Left ventricle myocardium superior (tissue), 1 donor: Measurements from ENCODE around the gene COL5A1. TPM values are rescaled to one million over a fixed set of nuclear protein-coding genes. Genes with fewer than 3 reads are reported as not detected.

ENCODE experiments used
- ATAC-seq: fragments of 200-7000 bp; cut with Tn5 transposase; one replicate; pipeline ENCODE4 v1.9.1; 2020; ENCODE audit warnings: mild to moderate bottlenecking, moderate library complexity
- DNase-seq: peaks from one replicate; pipeline ENCODE4 v3.0.0-alpha.2; 2020
- intact Hi-C: fragments of 100-400 bp; cut with micrococcal nuclease; formaldehyde crosslinking; loops from one replicate; pipeline ENCODE4 v1.11.0; 2022
- total RNA-seq: library from RNA; stranded (reverse); fragmentation: NEBNext Ultra II Directional; extraction: Animal tissue kit (Norgen Biotek cat#: 25700); gene quantifications from one replicate; pipeline ENCODE4 v1.2.1, GENCODE V29; 2021
- donor health status: DM: no; HTN: yes; CAD: no; lungs with severe emphysema.

COL5A1 gene
- total RNA-seq, 1 donor from 2014 or later: 14.8 TPM

GRCh38 chr9:134765785-134766184 lies 124.2 kb downstream of the COL5A1 start:
- intact Hi-C loops: no loop called here
- ATAC-seq (no peak), DNase-seq (no peak)

- intact Hi-C loops: no loop called here
- ATAC-seq: no peak
- DNase-seq: no peak
Measured at GRCh38 chr9:134766587-134766986, 125.0 kb downstream of the COL5A1 start.

- intact Hi-C loops: no loop called here
Measured at GRCh38 chr9:134768332-134768708, 126.7 kb downstream of the COL5A1 start.

GRCh38 chr9:134768709-134769351 lies 127.2 kb downstream of the COL5A1 start:
- peak; percentile 73 for DNase-seq

More at GRCh38 chr9:134768332-134768708, 126.7 kb downstream of the COL5A1 start:
- DNase-seq: no peak
- ATAC-seq: peak; percentile 42

GRCh38 chr9:134770972-134771971 lies 129.7 kb downstream of the COL5A1 start:
- intact Hi-C loops: loop anchor here (10.0 kb wide), 1 partner anchor 214 kb away; no protein-coding TSS in a partner anchor
- DNase-seq (peak; percentile 66), ATAC-seq (peak; percentile 14)

More at GRCh38 chr9:134768709-134769351, 127.2 kb downstream of the COL5A1 start:
- intact Hi-C loops: no loop called here
- ATAC-seq: peak; percentile 73

- intact Hi-C loops: loop anchor here (10.0 kb wide), 1 partner anchor 212 kb away; no protein-coding TSS in a partner anchor
Measured at GRCh38 chr9:134772331-134772730, 130.7 kb downstream of the COL5A1 start.

GRCh38 chr9:134773842-134774241 lies 132.2 kb downstream of the COL5A1 start:
- DNase-seq: peak; percentile 84
- intact Hi-C loops: loop anchor here (10.0 kb wide), 1 partner anchor 211 kb away; no protein-coding TSS in a partner anchor
- peak; percentile 90 for ATAC-seq

More at GRCh38 chr9:134772331-134772730, 130.7 kb downstream of the COL5A1 start:
- ATAC-seq (no peak), DNase-seq (no peak)

GRCh38 chr9:134774410-134774809 lies 132.8 kb downstream of the COL5A1 start:
- ATAC-seq: no peak
- intact Hi-C loops: loop anchor here (10.0 kb wide), 1 partner anchor 210 kb away; no protein-coding TSS in a partner anchor
- no peak for DNase-seq

- intact Hi-C loops: loop anchor here (10.0 kb wide), 1 partner anchor 209 kb away; no protein-coding TSS in a partner anchor
- DNase-seq: no peak
- no peak for ATAC-seq
Measured at GRCh38 chr9:134775081-134775951, 133.7 kb downstream of the COL5A1 start.

GRCh38 chr9:134776080-134776796 lies 134.6 kb downstream of the COL5A1 start:
- ATAC-seq (no peak), DNase-seq (no peak)
- intact Hi-C loops: loop anchor here (10.0 kb wide), 1 partner anchor 209 kb away; no protein-coding TSS in a partner anchor

- ATAC-seq: no peak
- no peak for DNase-seq
- intact Hi-C loops: loop anchor here (10.0 kb wide), 1 partner anchor 208 kb away; no protein-coding TSS in a partner anchor
Measured at GRCh38 chr9:134777153-134777552, 135.6 kb downstream of the COL5A1 start.

GRCh38 chr9:134778156-134778555 lies 136.6 kb downstream of the COL5A1 start:
- ATAC-seq: no peak
- intact Hi-C loops: loop anchor here (10.0 kb wide), 1 partner anchor 207 kb away; no protein-coding TSS in a partner anchor
- no peak for DNase-seq

GRCh38 chr9:134778841-134779411 lies 137.3 kb downstream of the COL5A1 start:
- DNase-seq (peak; percentile 81), ATAC-seq (peak; percentile 76)
- intact Hi-C loops: loop anchor here (10.0 kb wide), 1 partner anchor 206 kb away; no protein-coding TSS in a partner anchor

GRCh38 chr9:134779640-134780039 lies 138.0 kb downstream of the COL5A1 start:
- ATAC-seq (no peak), DNase-seq (no peak)
- intact Hi-C loops: loop anchor here (10.0 kb wide), 1 partner anchor 205 kb away; no protein-coding TSS in a partner anchor

- DNase-seq (no peak), ATAC-seq (no peak)
- intact Hi-C loops: no loop called here
Measured at GRCh38 chr9:134781591-134782302, 140.1 kb downstream of the COL5A1 start.

GRCh38 chr9:134782921-134783698 lies 141.5 kb downstream of the COL5A1 start:
- intact Hi-C loops: no loop called here
- ATAC-seq: peak; percentile 4
- DNase-seq: no peak
